Left colon (tissue), 2 donors: ENCODE measurements around the gene DDIAS. TPM values are rescaled to one million over a fixed set of nuclear protein-coding genes. Genes with fewer than 3 reads are reported as not detected.
A peak's percentile ranks its signal among the peaks of the same experiment; 100 is the strongest.
"Not testable (repeated sequence)": the region's sequence is repeated elsewhere in the genome, so short reads cannot be mapped to it uniquely, and the experiment has no call there.

Experiments used
- ATAC-seq: fragments of 200-7000 bp; cut with Tn5 transposase; one replicate; pipeline ENCODE4 v1.9.1; 2020; ENCODE audit warnings: mild to moderate bottlenecking, moderate library complexity
- DNase-seq, 2 donors: peaks; one replicate each; pipeline ENCODE4 v3.0.0-alpha.2; 2020
- intact Hi-C, 2 donors: fragments of 100-400 bp; cut with DNase I in 1 of 2; cut with micrococcal nuclease in 1 of 2; formaldehyde crosslinking; loops; one replicate each; pipeline versions ENCODE4 v1.11.2 to v1.14.0; 2022; cut with DNase I, micrococcal nuclease
- total RNA-seq, 2 donors: library from RNA; stranded (reverse); fragmentation: NEBNext Ultra II Directional; extraction: Animal tissue kit (Norgen Biotek cat#: 25700); gene quantifications; one replicate each; pipeline ENCODE4 v1.2.1, GENCODE V29; 2021
- donor health status: DM: no; HTN: no; CAD: no.
- donor health status: DM: yes; HTN: yes; CAD: no.

Gene DDIAS
- total RNA-seq, 2 donors from 2014 or later = 0.84 to 2.5 TPM

DNA sequence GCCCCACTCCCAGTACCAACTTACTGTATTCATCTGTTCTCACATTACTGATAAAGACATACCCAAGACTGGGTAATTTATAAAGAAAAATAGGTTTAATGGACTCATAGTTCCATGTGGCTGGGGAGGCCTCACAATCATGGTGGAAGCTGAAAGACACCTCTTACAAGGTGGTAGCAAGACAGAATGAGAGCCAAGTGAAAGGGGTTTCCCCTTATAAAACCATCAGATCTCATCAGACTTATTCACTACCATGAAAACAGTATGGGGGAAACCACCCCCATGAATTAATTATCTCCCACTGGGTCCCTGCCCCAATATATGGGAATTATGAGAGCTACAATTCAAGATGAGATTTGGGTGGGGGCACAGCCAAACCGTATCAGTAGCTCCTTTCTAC is 43.5 kb downstream of the DDIAS start:
- ATAC-seq, intact Hi-C loops, DNase-seq: not testable (repeated sequence)

- intact Hi-C loops = no loop called here
- DNase-seq = no peak
- ATAC-seq = no peak
These were observed 44.1 kb downstream of the DDIAS start for GRCh38 chr11:82945682-82946081.

GRCh38 chr11:82949352-82949751 is 47.8 kb downstream of the DDIAS start:
- DNase-seq (no peak), ATAC-seq (no peak)
- intact Hi-C loops = no loop called here

GRCh38 chr11:82950502-82950901 is 49.0 kb downstream of the DDIAS start:
- ATAC-seq, intact Hi-C loops: not testable (repeated sequence)

DNA sequence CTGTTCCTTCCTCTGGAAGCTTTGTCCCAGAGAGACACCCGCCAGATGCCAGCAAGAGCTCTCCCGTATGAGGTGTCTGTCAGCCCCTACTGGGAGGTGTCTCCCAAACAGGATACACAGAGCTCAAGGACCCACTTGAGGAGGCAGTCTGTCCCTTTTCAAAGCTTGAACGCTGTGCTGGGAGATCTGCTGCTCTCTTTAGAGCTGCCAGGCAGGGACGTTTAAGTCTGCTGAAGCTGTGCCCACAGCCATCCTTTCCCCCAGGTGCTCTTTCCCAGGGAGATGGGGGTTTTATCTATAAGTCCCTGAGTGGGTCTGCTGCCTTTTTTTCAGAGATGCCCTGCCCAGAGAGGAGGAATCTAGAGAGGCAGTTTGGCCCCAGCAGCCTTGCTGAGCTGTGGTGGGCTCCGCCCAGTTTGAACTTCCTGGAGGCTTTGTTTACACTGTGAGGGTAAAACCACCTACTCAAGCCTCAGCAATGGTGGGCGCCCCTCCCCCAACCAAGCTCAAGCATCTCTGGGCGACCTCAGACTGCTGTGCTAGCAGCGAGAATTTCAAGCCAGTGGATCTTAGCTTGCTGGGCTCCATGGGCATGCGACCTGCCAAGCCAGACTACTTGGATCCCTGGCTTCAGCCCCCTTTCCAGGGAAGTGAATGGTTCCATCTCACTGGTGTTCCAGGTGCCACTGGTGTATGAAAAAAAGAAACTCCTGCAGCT is 54.4 kb downstream of the DDIAS start:
- peak; percentile 36 to 68 for DNase-seq
- ATAC-seq, intact Hi-C loops: not testable (repeated sequence)

More at GRCh38 chr11:82950502-82950901, 49.0 kb downstream of the DDIAS start:
- DNase-seq = not testable (repeated sequence)

GRCh38 chr11:82959987-82960778 is 58.6 kb downstream of the DDIAS start:
- ATAC-seq (no peak), DNase-seq (no peak)
- intact Hi-C loops = no loop called here

- intact Hi-C loops = no loop called here
- ATAC-seq = no peak
- no peak for DNase-seq
These were observed 59.2 kb downstream of the DDIAS start for GRCh38 chr11:82960779-82961143.

GRCh38 chr11:82962021-82962420 is 60.5 kb downstream of the DDIAS start:
- ATAC-seq, DNase-seq, intact Hi-C loops: not testable (repeated sequence)

DNA sequence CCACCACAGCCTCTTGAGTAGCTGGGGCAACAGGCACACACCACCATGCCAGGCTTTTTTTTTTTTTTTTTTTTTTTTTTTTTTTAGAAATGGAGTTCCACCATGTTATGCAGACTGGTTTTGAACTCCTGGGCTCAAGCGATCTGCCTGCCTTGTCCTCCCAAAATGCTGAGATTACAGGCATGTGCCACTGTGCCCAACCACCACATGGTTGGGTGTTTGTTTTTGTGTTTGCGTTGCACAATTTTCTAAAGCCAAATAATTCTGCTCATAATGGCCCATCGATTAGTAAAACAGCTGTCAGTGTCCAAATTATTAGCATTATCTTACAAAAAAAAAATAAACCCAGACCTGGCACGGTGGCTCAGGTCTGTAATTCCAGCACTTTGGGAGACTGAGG is 65.8 kb downstream of the DDIAS start:
- ATAC-seq = no peak
- no peak for DNase-seq
- intact Hi-C loops = no loop called here

GRCh38 chr11:82969811-82970210 is 68.3 kb downstream of the DDIAS start:
- intact Hi-C loops = no loop called here
- no peak for ATAC-seq

DNA sequence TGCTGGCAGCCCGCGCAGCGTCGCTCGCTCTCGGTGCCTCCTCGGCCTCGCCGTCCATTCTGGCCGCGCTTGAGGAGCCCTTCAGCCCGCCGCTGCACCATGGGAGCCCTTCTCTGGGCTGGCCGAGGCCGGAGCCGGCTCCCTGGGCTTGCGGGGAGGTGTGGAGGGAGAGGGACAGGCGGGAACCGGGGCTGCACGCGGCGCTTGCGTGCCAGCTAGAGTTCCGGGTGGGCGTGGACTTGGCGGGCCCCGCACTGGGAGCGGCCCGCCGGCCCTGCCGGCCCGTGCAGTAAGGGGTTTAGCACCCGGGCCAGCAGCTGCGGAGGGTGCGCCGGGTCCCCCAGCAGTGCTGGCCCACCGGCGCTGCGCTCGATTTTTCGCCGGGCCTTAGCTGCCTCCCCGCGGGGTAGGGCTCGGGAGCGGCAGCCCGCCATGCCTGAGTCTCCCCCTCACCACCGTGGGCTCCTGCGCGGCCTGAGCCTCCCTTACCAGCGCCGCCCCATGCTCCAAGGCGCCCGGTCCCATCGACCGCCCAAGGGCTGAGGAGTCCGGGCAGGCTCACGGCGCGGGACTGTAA is 69.1 kb downstream of the DDIAS start:
- peak in 1 of 2 donors; percentile 15 for DNase-seq
- ATAC-seq, intact Hi-C loops: not testable (repeated sequence)

More at GRCh38 chr11:82969811-82970210, 68.3 kb downstream of the DDIAS start:
- no peak for DNase-seq

- ATAC-seq, intact Hi-C loops: not testable (repeated sequence)
- DNase-seq = peak in 1 of 2 donors; percentile 31
These were observed 70.0 kb downstream of the DDIAS start for GRCh38 chr11:82971519-82971946.

GRCh38 chr11:82972103-82972502 is 70.6 kb downstream of the DDIAS start:
- intact Hi-C loops = no loop called here
- ATAC-seq (no peak), DNase-seq (no peak)

DNA sequence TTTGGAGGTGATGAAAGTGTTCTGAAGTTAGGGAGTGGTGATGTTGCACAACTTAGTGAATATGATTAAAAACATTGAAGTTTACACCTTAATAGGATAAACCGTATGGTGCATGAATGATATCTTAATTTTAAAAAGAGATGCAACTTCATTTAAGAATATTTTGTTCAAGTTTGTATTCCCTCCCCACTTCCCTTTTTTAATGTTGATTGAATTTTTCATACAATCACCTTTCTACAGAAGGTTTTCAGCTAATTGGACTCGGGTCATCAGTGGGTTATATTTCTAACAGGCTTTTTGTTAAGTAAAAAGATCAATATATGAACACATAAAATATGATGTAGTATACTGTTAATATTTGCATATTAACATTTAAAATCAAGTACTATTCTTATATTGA is 72.6 kb downstream of the DDIAS start:
- ATAC-seq (no peak), DNase-seq (no peak)
- intact Hi-C loops = no loop called here

- DNase-seq (no peak), ATAC-seq (no peak)
- intact Hi-C loops = no loop called here
These were observed 73.3 kb downstream of the DDIAS start for GRCh38 chr11:82974851-82975250.

GRCh38 chr11:82975882-82976281 is 74.3 kb downstream of the DDIAS start:
- DNase-seq = no peak
- intact Hi-C loops = no loop called here
- no peak for ATAC-seq

GRCh38 chr11:82976786-82977185 is 75.2 kb downstream of the DDIAS start:
- ATAC-seq = no peak

DNA sequence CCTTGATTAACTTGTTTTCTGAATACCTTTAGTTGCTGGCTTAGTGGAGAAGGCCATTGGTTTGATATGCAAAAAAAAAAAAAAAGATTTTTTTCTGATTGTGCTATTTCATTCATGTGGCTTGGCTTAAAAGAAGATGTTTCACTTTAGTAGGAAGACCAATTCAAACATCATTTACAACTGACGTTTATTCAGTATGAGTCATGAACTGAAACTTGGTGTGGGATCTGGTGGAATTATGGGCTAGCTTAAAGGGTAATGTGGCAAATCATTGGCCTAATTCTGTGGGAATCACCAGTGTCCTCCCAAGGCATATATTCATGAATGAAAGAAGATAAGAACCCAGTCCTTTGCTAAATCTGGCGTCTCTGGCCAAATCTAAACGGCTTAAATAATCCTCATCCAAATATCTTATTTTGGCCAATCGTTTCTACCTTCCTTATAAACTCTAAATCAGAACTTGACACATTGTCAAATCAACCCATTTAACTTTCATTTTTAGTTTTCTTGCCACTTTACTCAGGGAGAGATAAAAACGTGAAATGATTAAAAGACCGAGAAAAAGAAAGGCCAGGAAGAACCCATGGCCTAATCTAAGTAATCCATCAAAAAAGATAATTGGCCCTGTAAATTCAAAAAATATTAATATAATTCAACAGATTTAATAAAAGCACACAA is 77.0 kb downstream of the DDIAS start:
- intact Hi-C loops = no loop called here
- ATAC-seq (no peak), DNase-seq (no peak)

More at GRCh38 chr11:82976786-82977185, 75.2 kb downstream of the DDIAS start:
- intact Hi-C loops = no loop called here
- DNase-seq = no peak

DNA sequence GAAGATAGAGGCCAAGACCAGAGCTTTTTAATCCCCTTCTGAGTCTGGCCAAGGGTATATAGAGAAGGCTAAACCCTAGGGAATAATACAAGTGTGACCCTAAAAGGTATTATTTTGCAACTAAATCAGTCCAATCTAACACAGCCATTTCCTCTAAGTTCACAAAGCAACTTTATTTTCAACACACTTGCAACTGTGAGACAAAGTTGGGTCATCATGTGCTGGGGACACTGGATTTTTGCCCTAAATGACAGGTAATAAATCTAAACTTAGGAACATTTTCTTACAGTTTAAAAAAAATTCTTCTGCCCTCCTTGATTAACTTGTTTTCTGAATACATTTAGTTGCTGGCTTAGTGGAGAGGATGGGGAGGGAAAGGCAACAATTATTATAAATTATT is 78.3 kb downstream of the DDIAS start:
- no peak for ATAC-seq
- intact Hi-C loops = no loop called here
- no peak for DNase-seq
